Activated CD8-positive, alpha-beta memory T cell treated with anti-CD3 and anti-CD28 coated beads for 24 hours (primary cell): Measurements from ENCODE around the gene VAMP1.

Experiments used
- DNase-seq: peaks from one replicate; pipeline ENCODE4 v3.0.0-alpha.2; 2020

Gene VAMP1

GRCh38 chr12:6423267-6424007 lies 47.0 kb downstream of the VAMP1 start:
- peak; percentile 88 for DNase-seq

GRCh38 chr12:6420364-6420763 lies 50.1 kb downstream of the VAMP1 start:
- DNase-seq: no peak

DNA sequence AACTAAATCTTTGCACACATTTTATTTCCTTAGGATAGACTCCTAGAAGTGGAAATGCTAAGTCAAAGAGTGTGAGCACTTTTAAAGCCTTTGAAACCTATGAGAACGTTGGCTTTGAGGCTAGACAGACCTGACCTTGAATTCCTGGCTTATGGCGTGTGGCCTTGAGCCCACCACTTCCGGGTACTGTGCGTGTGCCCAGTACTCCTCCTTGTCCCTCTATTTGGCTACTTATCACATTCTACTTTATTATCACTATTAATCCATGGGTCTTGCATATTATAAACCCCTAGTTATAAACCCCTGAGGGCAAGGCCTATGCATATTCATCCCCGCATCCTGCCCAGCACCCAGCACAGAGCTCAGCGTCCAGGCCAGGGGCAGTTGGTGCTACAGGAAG lies 51.7 kb downstream of the VAMP1 start:
- no peak for DNase-seq

GRCh38 chr12:6416596-6416995 lies 53.9 kb downstream of the VAMP1 start:
- DNase-seq: no peak
